HG03159 (cell line): ENCODE measurements around the gene TMEM40.
"Not testable (repeated sequence)": the region's sequence is repeated elsewhere in the genome, so short reads cannot be mapped to it uniquely, and the experiment has no call there.

Experiments used
- ATAC-seq: cut with Tn5 transposase; IDR thresholded peaks from one replicate; pipeline ENCODE4 v1.9.1; 2021; ENCODE audit warnings: mild to moderate bottlenecking, moderate library complexity; ENCODE audit not compliant: unreplicated experiment

Gene TMEM40

GRCh38 chr3:12759097-12759679 lies at the start of gene TMEM40:
TSS of gene TMEM40 (minus strand) at chr3:12759259. CDS start at chr3:12749832, 9,427 bp downstream.
- ATAC-seq, result no peak

- ATAC-seq, result no peak
These were observed 49.5 kb upstream of the TMEM40 start for GRCh38 chr3:12808587-12808986.

GRCh38 chr3:12807601-12808359 lies 48.7 kb upstream of the TMEM40 start:
- ATAC-seq, result no peak

- no peak for ATAC-seq
These were observed 48.0 kb upstream of the TMEM40 start for GRCh38 chr3:12807066-12807465.

- no peak for ATAC-seq
These were observed 44.3 kb upstream of the TMEM40 start for GRCh38 chr3:12803371-12803770.

GRCh38 chr3:12799525-12800440 lies 40.7 kb upstream of the TMEM40 start:
- ATAC-seq, result no peak

GRCh38 chr3:12798559-12799179 lies 39.6 kb upstream of the TMEM40 start:
- ATAC-seq, result no peak

GRCh38 chr3:12797892-12798558 lies 39.0 kb upstream of the TMEM40 start:
- ATAC-seq, result no peak

GRCh38 chr3:12797124-12797891 lies 38.2 kb upstream of the TMEM40 start:
- ATAC-seq, result no peak

GRCh38 chr3:12796171-12797123 lies 37.4 kb upstream of the TMEM40 start, which contains the start of gene CAND2:
TSS of gene CAND2 (plus strand) at chr3:12796680. CDS start at chr3:12796721, 41 bp downstream.
- no peak for ATAC-seq

GRCh38 chr3:12793701-12794100 lies 34.6 kb upstream of the TMEM40 start:
- ATAC-seq, result no peak

- no peak for ATAC-seq
These were observed 32.4 kb upstream of the TMEM40 start for GRCh38 chr3:12791430-12791829.

GRCh38 chr3:12787967-12788690 lies 29.1 kb upstream of the TMEM40 start:
- not testable (repeated sequence) for ATAC-seq

GRCh38 chr3:12787346-12787745 lies 28.3 kb upstream of the TMEM40 start:
- ATAC-seq, result not testable (repeated sequence)

GRCh38 chr3:12785096-12785495 lies 26.0 kb upstream of the TMEM40 start:
- ATAC-seq, result no peak

- no peak for ATAC-seq
These were observed 23.2 kb upstream of the TMEM40 start for GRCh38 chr3:12782172-12782815.

- no peak for ATAC-seq
These were observed 21.7 kb upstream of the TMEM40 start for GRCh38 chr3:12780751-12781150.
